Astrocyte (in vitro differentiated cells and primary cell): ENCODE measurements around the gene MAP1B. TPM values are rescaled to one million over a fixed set of nuclear protein-coding genes. Genes with fewer than 3 reads are reported as not detected.
A peak's percentile ranks its signal among the peaks of the same experiment; 100 is the strongest.

Source experiments
- DNase-seq: peaks from one replicate; pipeline ENCODE4 v3.0.0-alpha.2; 2010; ENCODE audit warnings: low read depth
- FAIRE-seq: peaks from 2 replicates; lab custom pipeline; 2011; peaks lifted over from hg19 to GRCh38; lab: Jason Lieb, UNC
- H2AFZ ChIP-seq: 2 replicates; pipeline ENCODE4 v1.6.0; 2012; ENCODE audit warnings: low read depth, low read length, inconsistent platforms
- H3K27ac ChIP-seq: 2 replicates; pipeline ENCODE4 v1.5.1; 2011; ENCODE audit warnings: low read depth, low read length, inconsistent platforms
- H3K27me3 ChIP-seq: 2 replicates; pipeline ENCODE4 v1.6.0; 2011; ENCODE audit warnings: low read length, inconsistent platforms; ENCODE audit not compliant: insufficient read depth
- H3K36me3 ChIP-seq: 2 replicates; pipeline ENCODE4 v1.5.1; 2011; ENCODE audit warnings: low read length, inconsistent platforms; ENCODE audit not compliant: insufficient read depth
- H3K4me1 ChIP-seq: 2 replicates; pipeline ENCODE4 v1.5.1; 2011; ENCODE audit warnings: low read length, inconsistent platforms; ENCODE audit not compliant: insufficient read depth
- H3K4me2 ChIP-seq: 2 replicates; pipeline ENCODE4 v1.6.0; 2012; ENCODE audit warnings: low read length, inconsistent platforms
- H3K4me3 ChIP-seq: 2 replicates; pipeline ENCODE4 v1.5.1; 2011; ENCODE audit warnings: low read depth, mild to moderate bottlenecking, low read length, inconsistent platforms; ENCODE audit not compliant: insufficient read depth
- H3K79me2 ChIP-seq: 2 replicates; pipeline ENCODE4 v1.6.0; 2012; ENCODE audit warnings: mild to moderate bottlenecking, low read length, inconsistent platforms; ENCODE audit not compliant: insufficient read depth
- H3K9ac ChIP-seq: 2 replicates; pipeline ENCODE4 v1.6.0; 2012; ENCODE audit warnings: mild to moderate bottlenecking, low read length, inconsistent platforms
- H3K9me3 ChIP-seq: 2 replicates; pipeline ENCODE4 v1.5.1; 2012; ENCODE audit warnings: low read depth, mild to moderate bottlenecking, low read length, inconsistent platforms; ENCODE audit not compliant: insufficient read depth
- H4K20me1 ChIP-seq: 2 replicates; pipeline ENCODE4 v1.6.0; 2012; ENCODE audit warnings: low read length, inconsistent platforms; ENCODE audit not compliant: insufficient read depth
- H3K27ac Mint-ChIP-seq: one replicate; pipeline ENCODE4 v1.8.0; 2021; ENCODE audit warnings: mild to moderate bottlenecking, mixed read lengths; ENCODE audit not compliant: unreplicated experiment
- H3K27me3 Mint-ChIP-seq: one replicate; pipeline ENCODE4 v1.8.0; 2021; ENCODE audit warnings: low read depth, mixed read lengths; ENCODE audit not compliant: unreplicated experiment
- H3K36me3 Mint-ChIP-seq: one replicate; pipeline ENCODE4 v1.8.0; 2021; ENCODE audit warnings: low read depth, mixed read lengths; ENCODE audit not compliant: unreplicated experiment
- H3K4me1 Mint-ChIP-seq: one replicate; pipeline ENCODE4 v1.8.0; 2021; ENCODE audit warnings: low read depth, mixed read lengths; ENCODE audit not compliant: unreplicated experiment
- H3K4me3 Mint-ChIP-seq: one replicate; pipeline ENCODE4 v1.8.0; 2021; ENCODE audit warnings: mild to moderate bottlenecking, moderate library complexity, mixed read lengths; ENCODE audit not compliant: unreplicated experiment
- H3K9me3 Mint-ChIP-seq: one replicate; pipeline ENCODE4 v1.8.0; 2021; ENCODE audit warnings: mild to moderate bottlenecking, mixed read lengths; ENCODE audit not compliant: unreplicated experiment
- CTCF ChIP-seq: IDR thresholded peaks from 2 replicates; pipeline ENCODE4 v1.5.1; 2011; ENCODE audit warnings: low read depth, mild to moderate bottlenecking, inconsistent platforms, low read length, moderate library complexity; ENCODE audit not compliant: insufficient read depth
- EZH2 ChIP-seq: IDR thresholded peaks from 2 replicates; pipeline ENCODE4 v1.6.1; 2012; ENCODE audit warnings: mild to moderate bottlenecking, low read length, inconsistent platforms; ENCODE audit not compliant: insufficient read depth
- total RNA-seq: library from RNA; stranded (reverse); gene quantifications from 2 replicates; pipeline ENCODE4 v1.2.1, GENCODE V29; 2021

The MAP1B gene
- total RNA-seq, 1 donor from 2014 or later = 476 TPM

- DNase-seq (no peak), FAIRE-seq (no peak)
- TF ChIP-seq CTCF (no peak), EZH2 (no peak)
- Mint-ChIP-seq H3K27ac (no peak overlapping the region), H3K4me3 (no peak overlapping the region), H3K4me1 (peaks cover 6% of the 10 kb centered on the region), H3K27me3 (no peaks in the 10 kb centered on the region), H3K9me3 (no peaks in the 10 kb centered on the region), H3K36me3 (peaks cover 13% of the 10 kb centered on the region)
- Histone ChIP-seq H4K20me1 (peaks cover 77% of the 10 kb centered on the region), H2AFZ (no peak overlapping the region), H3K4me2 (no peak overlapping the region), H3K36me3 (peaks cover 21% of the 10 kb centered on the region), H3K27ac (no peak overlapping the region), H3K27me3 (no peaks in the 10 kb centered on the region), H3K4me3 (no peak overlapping the region), H3K79me2 (peaks cover 97% of the 10 kb centered on the region), H3K9me3 (no peaks in the 10 kb centered on the region), H3K9ac (no peak overlapping the region), H3K4me1 (peaks cover 5% of the 10 kb centered on the region)
Observed at GRCh38 chr5:72172786-72173185, 65.5 kb downstream of the MAP1B start.

GRCh38 chr5:72177538-72177937, 70.3 kb downstream of the MAP1B start:
- H3K4me3 ChIP-seq = no peak overlapping the region
- no peaks in the 10 kb centered on the region for H3K9me3 Mint-ChIP-seq
- no peak for TF ChIP-seq CTCF
- peaks cover 55% of the 10 kb centered on the region for H4K20me1 ChIP-seq
- H3K27ac ChIP-seq = no peak overlapping the region
- no peak overlapping the region for H2AFZ ChIP-seq
- FAIRE-seq (no peak), DNase-seq (no peak)
- peaks cover 17% of the 10 kb centered on the region for H3K36me3 Mint-ChIP-seq
- no peak overlapping the region for H3K4me2 ChIP-seq
- H3K79me2 ChIP-seq = peaks cover 86% of the 10 kb centered on the region
- no peaks in the 10 kb centered on the region for H3K27me3 Mint-ChIP-seq
- H3K9ac ChIP-seq = no peak overlapping the region
- peaks cover 28% of the 10 kb centered on the region for H3K4me1 ChIP-seq
- no peak overlapping the region for H3K27ac Mint-ChIP-seq
- H3K9me3 ChIP-seq = no peaks in the 10 kb centered on the region
- no peak overlapping the region for H3K4me3 Mint-ChIP-seq
- no peaks in the 10 kb centered on the region for H3K27me3 ChIP-seq
- H3K4me1 Mint-ChIP-seq = peaks cover 27% of the 10 kb centered on the region
- H3K36me3 ChIP-seq = peaks cover 15% of the 10 kb centered on the region

GRCh38 chr5:72179028-72179815, 71.9 kb downstream of the MAP1B start:
- Histone ChIP-seq H3K4me3 (peak overlapping the region; percentile 31), H3K27me3 (no peaks in the 10 kb centered on the region), H3K9me3 (no peaks in the 10 kb centered on the region), H3K36me3 (peaks cover 19% of the 10 kb centered on the region), H3K4me1 (peaks cover 44% of the 10 kb centered on the region), H2AFZ (no peak overlapping the region), H3K27ac (peak overlapping the region; percentile 94), H3K9ac (peak overlapping the region; percentile 84), H4K20me1 (peaks cover 57% of the 10 kb centered on the region), H3K4me2 (peak overlapping the region; percentile 81), H3K79me2 (peaks cover 86% of the 10 kb centered on the region)
- Mint-ChIP-seq H3K27ac (peak overlapping the region; percentile 89), H3K9me3 (no peaks in the 10 kb centered on the region), H3K4me3 (no peak overlapping the region), H3K27me3 (no peaks in the 10 kb centered on the region), H3K4me1 (peaks cover 32% of the 10 kb centered on the region), H3K36me3 (peaks cover 23% of the 10 kb centered on the region)
- TF ChIP-seq CTCF = no peak
- no peak for TF ChIP-seq EZH2
- FAIRE-seq (peak; percentile 78), DNase-seq (peak; percentile 90)
